Spleen (tissue), 7 donors: ENCODE measurements around the gene PHEX.

Experiments used
- POLR2A ChIP-seq, 3 donors: fragments of 450-650 bp; IDR thresholded peaks; one replicate each; pipeline ENCODE4 v1.5.1; 2017; ENCODE audit warnings: antibody characterized with exemption in 3 of 3, mild to moderate bottlenecking in 1 of 3
- TF ChIP-seq, protein P1 (sequence below), 11 experiments: fragments of 200-600 bp in 7 of 11; fragments of 450-650 bp in 4 of 11; sonication (generic) in 4 of 11; IDR thresholded peaks in 8 of 11; conservative IDR thresholded peaks in 3 of 11; 1 replicate in 7 of 11; 2 replicates in 4 of 11; pipeline versions ENCODE4 v1.4.0 to v1.8.0; 2016 to 2021; ENCODE audit warnings: antibody characterized with exemption in 11 of 11, inconsistent platforms in 4 of 11, mild to moderate bottlenecking in 1 of 11
- donor health status: DM: no; HTN: no; CAD: no; lungs with moderate emphysema.
- donor health status: DM: no; HTN: no; CAD: no.
- donor health status: DM: no; HTN: no; CAD: no.

- TF ChIP-seq, protein P1, sequence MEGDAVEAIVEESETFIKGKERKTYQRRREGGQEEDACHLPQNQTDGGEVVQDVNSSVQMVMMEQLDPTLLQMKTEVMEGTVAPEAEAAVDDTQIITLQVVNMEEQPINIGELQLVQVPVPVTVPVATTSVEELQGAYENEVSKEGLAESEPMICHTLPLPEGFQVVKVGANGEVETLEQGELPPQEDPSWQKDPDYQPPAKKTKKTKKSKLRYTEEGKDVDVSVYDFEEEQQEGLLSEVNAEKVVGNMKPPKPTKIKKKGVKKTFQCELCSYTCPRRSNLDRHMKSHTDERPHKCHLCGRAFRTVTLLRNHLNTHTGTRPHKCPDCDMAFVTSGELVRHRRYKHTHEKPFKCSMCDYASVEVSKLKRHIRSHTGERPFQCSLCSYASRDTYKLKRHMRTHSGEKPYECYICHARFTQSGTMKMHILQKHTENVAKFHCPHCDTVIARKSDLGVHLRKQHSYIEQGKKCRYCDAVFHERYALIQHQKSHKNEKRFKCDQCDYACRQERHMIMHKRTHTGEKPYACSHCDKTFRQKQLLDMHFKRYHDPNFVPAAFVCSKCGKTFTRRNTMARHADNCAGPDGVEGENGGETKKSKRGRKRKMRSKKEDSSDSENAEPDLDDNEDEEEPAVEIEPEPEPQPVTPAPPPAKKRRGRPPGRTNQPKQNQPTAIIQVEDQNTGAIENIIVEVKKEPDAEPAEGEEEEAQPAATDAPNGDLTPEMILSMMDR (IDR thresholded peaks at IDR 0.05 in 8 of 11, conservative IDR thresholded peaks at IDR 0.05 in 3 of 11), result no peak
- no peak for TF ChIP-seq POLR2A (IDR thresholded peaks at IDR 0.05)
Measured at GRCh38 chrX:22122510-22122909, 90.4 kb downstream of the PHEX start.
